A204.1 (cell line): ENCODE measurements around the gene AUH.

Experiments
- FAIRE-seq: peaks from 2 replicates; lab custom pipeline; 2012; peaks lifted over from hg19 to GRCh38; lab: Jason Lieb, UNC

The AUH gene

GRCh38 chr9:91243029-91243428 lies 118.7 kb downstream of the AUH start:
- no peak for FAIRE-seq

GRCh38 chr9:91241909-91242308 lies 119.8 kb downstream of the AUH start:
- FAIRE-seq = no peak

- no peak for FAIRE-seq
These were observed 121.0 kb downstream of the AUH start for GRCh38 chr9:91240596-91241165.

GRCh38 chr9:91239367-91240111 lies 122.2 kb downstream of the AUH start:
- no peak for FAIRE-seq

- FAIRE-seq = no peak
These were observed 127.2 kb downstream of the AUH start for GRCh38 chr9:91234523-91234922.

GRCh38 chr9:91231619-91232018 lies 130.1 kb downstream of the AUH start:
- no peak for FAIRE-seq

- FAIRE-seq = no peak
These were observed 138.7 kb downstream of the AUH start for GRCh38 chr9:91223000-91223399.

GRCh38 chr9:91222457-91222856 lies 139.3 kb downstream of the AUH start:
- FAIRE-seq = no peak

GRCh38 chr9:91221332-91221731 lies 140.4 kb downstream of the AUH start:
- no peak for FAIRE-seq

GRCh38 chr9:91220491-91221135 lies 141.1 kb downstream of the AUH start:
- no peak for FAIRE-seq

- no peak for FAIRE-seq
These were observed 141.7 kb downstream of the AUH start for GRCh38 chr9:91220021-91220420.

- no peak for FAIRE-seq
These were observed 142.2 kb downstream of the AUH start for GRCh38 chr9:91219557-91219956.

- FAIRE-seq = no peak
These were observed 144.3 kb downstream of the AUH start for GRCh38 chr9:91217388-91217787.

- FAIRE-seq = no peak
These were observed 146.9 kb downstream of the AUH start for GRCh38 chr9:91214867-91215266.

GRCh38 chr9:91214086-91214485 lies 147.6 kb downstream of the AUH start:
- FAIRE-seq = no peak

GRCh38 chr9:91212596-91213243 lies 149.0 kb downstream of the AUH start:
- no peak for FAIRE-seq

- no peak for FAIRE-seq
These were observed 149.8 kb downstream of the AUH start for GRCh38 chr9:91211919-91212318.

GRCh38 chr9:91211414-91211813 lies 150.3 kb downstream of the AUH start:
- no peak for FAIRE-seq

- no peak for FAIRE-seq
These were observed 151.4 kb downstream of the AUH start for GRCh38 chr9:91210318-91210717.

GRCh38 chr9:91208837-91209236 lies 152.9 kb downstream of the AUH start:
- FAIRE-seq = no peak

- no peak for FAIRE-seq
These were observed 153.3 kb downstream of the AUH start for GRCh38 chr9:91208419-91208745.

GRCh38 chr9:91207729-91208418 lies 153.8 kb downstream of the AUH start:
- FAIRE-seq = peak; percentile 73

- no peak for FAIRE-seq
These were observed 154.4 kb downstream of the AUH start for GRCh38 chr9:91207397-91207728.
